ENCODE results near the gene ZBTB17.
"Not testable (repeated sequence)": the region's sequence is repeated elsewhere in the genome, so short reads cannot be mapped to it uniquely, and the experiment has no call there.

The ZBTB17 gene

DNA sequence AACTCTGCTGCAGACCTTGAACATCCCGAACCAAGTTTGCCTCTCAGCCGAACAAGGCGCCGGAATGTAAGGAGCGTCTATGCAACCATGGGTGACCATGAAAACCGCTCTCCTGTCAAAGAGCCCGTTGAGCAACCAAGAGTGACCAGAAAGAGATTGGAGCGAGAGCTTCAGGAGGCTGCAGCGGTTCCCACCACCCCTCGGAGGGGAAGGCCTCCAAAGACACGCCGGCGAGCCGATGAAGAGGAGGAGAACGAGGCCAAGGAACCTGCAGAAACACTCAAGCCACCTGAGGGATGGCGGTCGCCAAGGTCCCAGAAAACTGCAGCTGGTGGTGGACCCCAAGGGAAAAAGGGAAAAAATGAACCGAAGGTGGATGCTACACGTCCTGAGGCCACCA is 44.0 kb downstream of the ZBTB17 start:
- no peak for DNase-seq

DNA sequence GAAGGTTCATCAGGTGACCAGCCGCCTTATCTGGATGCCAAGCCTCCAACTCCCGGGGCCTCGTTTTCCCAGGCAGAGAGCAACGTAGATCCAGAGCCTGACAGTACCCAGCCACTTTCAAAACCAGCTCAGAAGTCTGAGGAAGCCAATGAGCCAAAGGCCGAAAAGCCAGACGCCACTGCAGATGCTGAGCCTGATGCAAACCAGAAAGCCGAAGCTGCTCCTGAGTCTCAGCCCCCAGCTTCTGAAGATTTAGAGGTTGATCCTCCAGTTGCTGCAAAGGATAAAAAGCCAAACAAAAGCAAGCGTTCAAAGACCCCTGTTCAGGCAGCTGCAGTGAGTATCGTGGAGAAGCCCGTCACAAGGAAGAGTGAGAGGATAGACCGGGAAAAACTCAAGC is 44.5 kb downstream of the ZBTB17 start:
- DNase-seq, result no peak

- no peak for DNase-seq
Measured at GRCh38 chr1:15928971-15929965, 46.6 kb downstream of the ZBTB17 start.

GRCh38 chr1:15926448-15926847 is 49.5 kb downstream of the ZBTB17 start:
- DNase-seq, result not testable (repeated sequence)

DNA sequence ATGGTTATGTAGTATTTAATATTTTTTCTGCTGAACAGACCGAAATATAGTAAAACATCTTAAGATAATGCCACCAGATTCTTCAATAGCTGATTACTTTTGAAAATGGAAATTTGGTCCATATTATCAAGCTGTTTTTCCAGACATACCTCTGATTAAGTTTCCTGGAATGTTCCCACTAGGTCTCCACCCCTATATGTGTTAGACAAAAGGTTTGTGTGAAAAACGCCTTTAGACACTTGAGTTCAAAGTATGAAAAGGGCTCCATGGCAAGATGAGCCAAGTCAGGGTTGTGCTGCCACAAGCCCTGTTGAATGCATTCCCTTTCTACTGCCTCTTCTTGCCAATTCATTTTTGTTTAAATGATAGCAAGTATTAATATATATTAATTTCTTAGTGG is 52.7 kb downstream of the ZBTB17 start:
- no peak for DNase-seq

- no peak for DNase-seq
Measured at GRCh38 chr1:15918962-15919715, 56.8 kb downstream of the ZBTB17 start.

- DNase-seq, result no peak
Measured at GRCh38 chr1:15916916-15917315, 59.0 kb downstream of the ZBTB17 start.

- DNase-seq, result no peak
Measured at GRCh38 chr1:15916417-15916816, 59.5 kb downstream of the ZBTB17 start.

- DNase-seq, result no peak
Measured at GRCh38 chr1:15915991-15916390, 59.9 kb downstream of the ZBTB17 start.

GRCh38 chr1:15913607-15914006 is 62.3 kb downstream of the ZBTB17 start:
- DNase-seq, result not testable (repeated sequence)

- no peak for DNase-seq
Measured at GRCh38 chr1:15911927-15912326, 64.0 kb downstream of the ZBTB17 start.

DNA sequence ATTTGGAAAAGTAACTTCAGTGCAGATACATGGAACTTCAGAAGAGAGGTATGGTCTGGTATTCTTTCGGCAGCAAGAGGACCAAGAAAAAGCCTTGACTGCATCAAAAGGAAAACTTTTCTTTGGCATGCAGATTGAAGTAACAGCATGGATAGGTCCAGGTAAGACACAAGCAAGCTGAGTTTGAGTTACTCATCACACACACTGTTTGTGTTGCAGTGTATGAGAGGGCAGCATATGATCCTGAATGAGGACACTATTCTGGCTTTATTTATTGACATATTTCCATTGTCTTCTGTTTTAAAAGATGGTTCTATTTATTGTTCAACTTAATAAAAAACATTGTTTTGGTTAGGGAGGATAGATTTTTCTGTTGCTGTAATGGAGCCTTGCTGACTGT is 64.8 kb downstream of the ZBTB17 start:
- DNase-seq, result no peak

GRCh38 chr1:15908597-15908996 is 67.3 kb downstream of the ZBTB17 start:
- no peak for DNase-seq

DNA sequence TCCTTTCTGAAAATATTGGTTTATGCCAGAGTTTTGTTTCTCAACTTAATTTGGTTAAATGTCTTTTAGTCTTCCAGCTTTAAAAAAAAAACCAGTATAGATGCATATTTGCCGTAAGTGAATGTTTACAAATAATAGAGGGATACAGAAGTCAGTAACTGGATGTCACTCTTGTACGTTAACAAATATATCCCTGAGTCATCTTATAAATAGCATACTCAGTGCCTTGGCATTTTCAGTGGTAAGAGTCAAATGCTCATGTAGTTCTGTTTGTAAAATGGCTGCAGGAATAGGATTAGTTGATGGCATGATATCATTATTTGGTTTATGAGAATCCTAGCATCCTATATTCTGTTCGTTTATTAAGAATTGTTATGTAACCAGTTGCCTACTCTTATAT is 73.0 kb downstream of the ZBTB17 start:
- DNase-seq, result no peak

- DNase-seq, result no peak
Measured at GRCh38 chr1:15900662-15901279, 75.1 kb downstream of the ZBTB17 start.

DNA sequence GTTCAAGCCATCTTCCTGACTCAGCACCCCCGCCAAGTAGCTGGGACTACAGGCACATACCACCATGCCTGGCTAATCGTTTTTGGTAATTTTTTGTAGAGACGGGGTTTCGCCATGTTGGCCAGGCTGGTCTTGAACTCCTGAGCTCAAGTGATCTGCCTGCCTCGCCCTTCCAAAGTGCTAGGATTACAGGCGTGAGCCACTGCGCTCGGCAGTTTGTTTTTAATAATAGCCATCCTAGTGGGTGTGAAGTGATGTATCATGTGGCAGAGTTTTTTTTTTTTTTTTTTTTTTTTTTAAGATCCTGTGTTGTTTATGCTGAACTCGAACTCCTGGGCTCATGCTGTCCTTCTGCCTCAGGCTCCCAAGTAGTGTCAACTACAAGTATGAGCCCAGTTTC is 76.6 kb downstream of the ZBTB17 start:
- DNase-seq, result no peak

- DNase-seq, result not testable (repeated sequence)
Measured at GRCh38 chr1:15896841-15897610, 78.9 kb downstream of the ZBTB17 start.

GRCh38 chr1:15895233-15895632 is 80.7 kb downstream of the ZBTB17 start:
- no peak for DNase-seq

DNA sequence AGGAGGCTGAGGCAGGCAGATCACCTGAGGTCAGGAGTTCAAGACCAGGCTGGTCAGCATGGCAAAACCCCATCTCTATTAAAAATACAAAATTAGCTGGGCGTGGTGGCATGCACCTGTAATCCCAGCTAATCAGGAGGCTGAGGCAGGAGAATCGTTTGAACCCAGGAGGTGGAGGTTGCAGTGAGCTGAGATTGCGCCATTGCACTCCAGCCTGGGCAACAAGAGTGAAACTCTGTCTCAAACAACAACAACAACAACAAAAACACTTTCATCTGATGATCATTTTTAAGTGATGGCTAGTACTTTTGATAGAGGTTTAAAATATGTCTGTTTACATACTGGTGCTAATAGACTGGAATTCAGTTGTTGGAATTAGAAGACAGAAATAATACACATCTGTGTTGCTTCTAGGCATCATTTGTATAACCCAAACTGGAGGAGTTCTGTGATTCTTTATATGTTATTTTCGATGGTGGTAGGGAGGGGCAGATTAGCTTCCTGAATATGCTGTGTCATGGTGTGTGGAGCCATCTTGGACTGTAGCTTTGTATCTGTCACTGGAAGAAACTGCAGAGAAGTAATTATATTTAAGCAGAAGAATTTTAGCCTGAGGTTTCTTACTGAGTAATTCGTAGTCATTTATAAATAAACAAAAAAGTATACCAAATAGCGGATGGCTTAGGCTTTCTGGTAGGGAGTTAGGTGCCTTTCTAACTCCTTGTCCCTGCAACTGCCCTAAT is 82.9 kb downstream of the ZBTB17 start:
- not testable (repeated sequence) for DNase-seq

Data from NCI-H2081 (cell line).